B cell (primary cell): ENCODE results near the gene LDLRAD1. TPM values are rescaled to one million over a fixed set of nuclear protein-coding genes. Genes with fewer than 3 reads are reported as not detected.

Experiments
- ATAC-seq: fragments of 200-7000 bp; cut with Tn5 transposase; one replicate; pipeline ENCODE4 v1.10.0; 2021; ENCODE audit warnings: low read depth, mild to moderate bottlenecking, moderate number of reproducible peaks, moderate library complexity
- CTCF ChIA-PET: fragments of 350-600 bp; sonication (Branson Sonifier 250); formaldehyde crosslinking; loops from one replicate; lab custom pipeline; 2021; ENCODE audit warnings: antibody characterized with exemption, inconsistent platforms; lab: Charles Lee
- POLR2A ChIA-PET: fragments of 350-600 bp; sonication (Branson Sonifier 250); formaldehyde crosslinking; loops from one replicate; lab custom pipeline; 2021; ENCODE audit warnings: antibody characterized with exemption; lab: Charles Lee
- DNase-seq: peaks from one replicate; pipeline ENCODE4 v3.0.0; 2013
- H2AFZ ChIP-seq: 2 replicates; pipeline ENCODE4 v1.6.1; 2012; ENCODE audit warnings: mild to moderate bottlenecking, low read depth, low read length; ENCODE audit not compliant: insufficient read depth, poor library complexity, severe bottlenecking
- H3K27ac ChIP-seq, 2 donors: 1 replicate in 1 of 2; 2 replicates in 1 of 2; pipeline ENCODE4 v1.5.1; 2012 to 2013; ENCODE audit warnings: low read length in 2 of 2, mild to moderate bottlenecking in 2 of 2, moderate library complexity in 1 of 2
- H3K27me3 ChIP-seq, 4 experiments: fragments of 200-600 bp in 1 of 4; sonication (generic) in 1 of 4; replicated peaks in 1 of 4; 1 replicate in 2 of 4; 2 replicates in 2 of 4; pipeline versions ENCODE4 v1.6.1 to v1.7.0; 2013 to 2016; ENCODE audit warnings: low read length in 3 of 4, mild to moderate bottlenecking in 2 of 4, mixed read lengths in 1 of 4, moderate library complexity in 1 of 4; ENCODE audit not compliant: insufficient read depth in 4 of 4, control insufficient read depth in 3 of 4; ENCODE audit errors: control extremely low read depth in 1 of 4
- H3K36me3 ChIP-seq, 2 experiments: replicated peaks in 1 of 2; 1 replicate in 1 of 2; 2 replicates in 1 of 2; pipeline versions ENCODE4 v1.6.1 to v1.7.1; 2013; ENCODE audit warnings: low read length in 1 of 2; ENCODE audit not compliant: insufficient read depth in 2 of 2, control insufficient read depth in 1 of 2; ENCODE audit errors: control extremely low read depth in 1 of 2, extremely low read depth in 1 of 2
- H3K4me1 ChIP-seq, 2 donors: fragments of 200-600 bp in 1 of 2; sonication (generic) in 1 of 2; 1 replicate in 1 of 2; 2 replicates in 1 of 2; pipeline versions ENCODE4 v1.5.1 to v1.6.1; 2013 to 2017; ENCODE audit warnings: low read length in 2 of 2; ENCODE audit not compliant: control insufficient read depth in 2 of 2, insufficient read depth in 2 of 2
- H3K4me2 ChIP-seq: replicated peaks from 2 replicates; pipeline ENCODE3; 2012; ENCODE audit warnings: mild to moderate bottlenecking, low read depth, low read length; ENCODE audit not compliant: poor library complexity, severe bottlenecking
- H3K4me3 ChIP-seq, 5 experiments: fragments of 200-600 bp in 1 of 5; sonication (generic) in 1 of 5; 1 replicate in 3 of 5; 2 replicates in 2 of 5; pipeline versions ENCODE4 v1.5.1 to v1.7.0; 2011 to 2016; ENCODE audit warnings: low read length in 4 of 5, mild to moderate bottlenecking in 4 of 5, low read depth in 2 of 5, control low read depth in 1 of 5, moderate library complexity in 1 of 5; ENCODE audit not compliant: insufficient read depth in 1 of 5; ENCODE audit errors: control extremely low read depth in 1 of 5, extremely low read depth in 1 of 5
- H3K79me2 ChIP-seq: fragments of 200-600 bp; sonication (generic); one replicate; pipeline ENCODE4 v1.6.0; 2016; ENCODE audit warnings: low read length; ENCODE audit not compliant: control insufficient read depth, insufficient read depth
- H3K9ac ChIP-seq: fragments of 200-600 bp; sonication (generic); 2 replicates; pipeline ENCODE4 v1.6.1; 2017; ENCODE audit warnings: mild to moderate bottlenecking, low read length, moderate library complexity
- H3K9me3 ChIP-seq, 3 donors: one replicate each; pipeline versions ENCODE4 v1.6.1 to v1.7.1; 2013; ENCODE audit warnings: low read length in 2 of 3; ENCODE audit not compliant: control insufficient read depth in 2 of 3, insufficient read depth in 1 of 3; ENCODE audit errors: control extremely low read depth in 1 of 3
- H4K20me1 ChIP-seq: 2 replicates; pipeline ENCODE4 v1.6.0; 2012; ENCODE audit warnings: mild to moderate bottlenecking, low read length; ENCODE audit not compliant: insufficient read depth, control insufficient read depth, poor library complexity, severe bottlenecking
- H3K27ac Mint-ChIP-seq: one replicate; pipeline ENCODE4 v1.8.0; 2021; ENCODE audit warnings: mixed read lengths
- H3K27me3 Mint-ChIP-seq: one replicate; pipeline ENCODE4 v1.8.0; 2021; ENCODE audit warnings: mixed read lengths
- H3K4me1 Mint-ChIP-seq: one replicate; pipeline ENCODE4 v1.8.0; 2021; ENCODE audit warnings: mixed read lengths
- H3K4me3 Mint-ChIP-seq: one replicate; pipeline ENCODE4 v1.8.0; 2021; ENCODE audit warnings: mixed read lengths
- H3K9me3 Mint-ChIP-seq: one replicate; pipeline ENCODE4 v1.8.0; 2022; ENCODE audit warnings: mixed read lengths; ENCODE audit not compliant: insufficient read depth
- CTCF ChIP-seq: fragments of 200-600 bp; IDR thresholded peaks from one replicate; pipeline ENCODE4 v1.8.0; 2022; ENCODE audit warnings: antibody characterized with exemption, mild to moderate bottlenecking
- EZH2 ChIP-seq: IDR thresholded peaks from 2 replicates; pipeline ENCODE4 v1.6.1; 2012; ENCODE audit warnings: borderline replicate concordance, low read depth, mild to moderate bottlenecking, moderate library complexity, low read length; ENCODE audit not compliant: insufficient read depth, poor library complexity, severe bottlenecking
- WGBS: methylation state at CpG from one replicate; pipeline ENCODE4 v1.1.5; 2013; ENCODE audit warnings: missing lambda C conversion rate; ENCODE audit not compliant: insufficient coverage; 5-methylcytosine and 5-hydroxymethylcytosine counted together
- intact Hi-C: fragments of 100-400 bp; cut with micrococcal nuclease; formaldehyde crosslinking; loops from one replicate; pipeline ENCODE4 v1.10.0; 2022
- polyA plus RNA-seq: library from polyadenylated mRNA; depleted of rRNA; stranded (reverse); fragments of >200 nt; gene quantifications from 2 replicates; pipeline ENCODE4 v1.2.3, GENCODE V29; 2012
- total RNA-seq, 2 donors: library from RNA; stranded (reverse); fragments of 120-200 nt in 1 of 2; gene quantifications; 1 replicate in 1 of 2; 2 replicates in 1 of 2; pipeline versions ENCODE4 v1.2.3 to v1.2.4, GENCODE V29; 2013 to 2022

The LDLRAD1 gene
- total and polyA plus RNA-seq, 2 donors (not counting 1 experiment from before 2014, with no cell fraction given): not detected

GRCh38 chr1:54001591-54001990 is 16.4 kb downstream of the LDLRAD1 start:
- H3K27me3 Mint-ChIP-seq: peaks cover under 1% of the 10 kb centered on the region
- POLR2A ChIA-PET: no interaction called here
- WGBS: 100% methylated on average over 1 of the region's 3 CpGs

GRCh38 chr1:53999920-54000319 is 18.1 kb downstream of the LDLRAD1 start:
- Histone ChIP-seq H3K36me3 (no peaks in the 10 kb centered on the region), H3K79me2 (no peaks in the 10 kb centered on the region), H2AFZ (no peak overlapping the region), H3K27me3 (no peaks in the 10 kb centered on the region), H4K20me1 (no peaks in the 10 kb centered on the region), H3K9ac (no peak overlapping the region), H3K4me3 (no peak overlapping the region), H3K4me1 (no peaks in the 10 kb centered on the region), H3K9me3 (peaks cover 0 to 12% (median 0%) of the 10 kb centered on the region in 3 donors), H3K27ac (no peak overlapping the region), H3K4me2 (no peak overlapping the region)
- no peaks in the 10 kb centered on the region for H3K27me3 Mint-ChIP-seq
- ChIA-PET CTCF (interaction anchor here (0.7 kb wide), 1 partner anchor 115 kb away, joined by 3 read pairs; no protein-coding TSS in a partner anchor), POLR2A (no interaction called here)
- TF ChIP-seq EZH2 (no peak), CTCF (no peak)
- H3K4me3 Mint-ChIP-seq: no peak overlapping the region
- ATAC-seq (no peak), DNase-seq (no peak)
- no peak overlapping the region for H3K27ac Mint-ChIP-seq
- intact Hi-C loops: no loop called here
- no peaks in the 10 kb centered on the region for H3K4me1 Mint-ChIP-seq
- H3K9me3 Mint-ChIP-seq: no peaks in the 10 kb centered on the region

More at GRCh38 chr1:54001591-54001990, 16.4 kb downstream of the LDLRAD1 start:
- no peaks in the 10 kb centered on the region for H3K9me3 Mint-ChIP-seq
- Histone ChIP-seq H3K27ac (no peak overlapping the region), H2AFZ (no peak overlapping the region), H4K20me1 (no peaks in the 10 kb centered on the region), H3K4me2 (no peak overlapping the region), H3K9me3 (peaks cover 0 to 12% (median 0%) of the 10 kb centered on the region in 3 donors), H3K27me3 (no peaks in the 10 kb centered on the region), H3K4me3 (no peak overlapping the region), H3K79me2 (no peaks in the 10 kb centered on the region), H3K36me3 (no peaks in the 10 kb centered on the region), H3K9ac (no peak overlapping the region), H3K4me1 (no peaks in the 10 kb centered on the region)
- intact Hi-C loops: no loop called here
- H3K4me1 Mint-ChIP-seq: no peaks in the 10 kb centered on the region
- no peak overlapping the region for H3K4me3 Mint-ChIP-seq
- ATAC-seq (no peak), DNase-seq (no peak)
- H3K27ac Mint-ChIP-seq: no peak overlapping the region
- no peak for TF ChIP-seq CTCF
- TF ChIP-seq EZH2: no peak
- CTCF ChIA-PET: no interaction called here
